ENCODE results near the gene IHH.

DNA sequence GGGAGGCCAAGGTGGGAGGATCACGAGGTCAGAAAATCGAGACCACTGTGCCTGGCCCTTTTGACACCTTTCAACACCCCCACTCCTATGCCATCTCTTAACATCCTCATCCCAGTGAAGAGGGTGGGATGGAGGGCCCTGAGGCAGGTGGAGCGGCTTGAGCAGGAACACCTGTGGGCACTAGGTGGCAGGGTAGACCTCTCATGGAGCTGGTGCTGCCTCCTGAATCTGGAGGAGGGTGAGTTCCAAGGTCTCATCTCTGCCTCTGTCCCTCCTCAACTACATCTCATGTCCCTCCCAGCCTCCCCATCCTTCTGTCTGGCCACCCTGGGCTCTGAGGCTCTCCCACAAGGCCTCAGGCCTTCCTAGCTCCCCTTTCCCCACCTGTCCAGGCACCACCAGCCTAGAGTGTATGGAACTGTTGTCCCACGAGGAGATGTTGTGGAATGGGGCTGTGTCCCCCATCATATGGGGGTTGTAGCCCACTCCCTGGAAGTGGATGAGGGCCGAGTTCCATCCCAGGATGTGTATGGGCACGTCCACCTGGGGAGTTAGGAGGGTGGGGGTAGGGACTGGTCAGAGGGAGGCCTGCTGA, 50.5 kb downstream of the IHH start:
- TF ChIP-seq, protein P1, sequence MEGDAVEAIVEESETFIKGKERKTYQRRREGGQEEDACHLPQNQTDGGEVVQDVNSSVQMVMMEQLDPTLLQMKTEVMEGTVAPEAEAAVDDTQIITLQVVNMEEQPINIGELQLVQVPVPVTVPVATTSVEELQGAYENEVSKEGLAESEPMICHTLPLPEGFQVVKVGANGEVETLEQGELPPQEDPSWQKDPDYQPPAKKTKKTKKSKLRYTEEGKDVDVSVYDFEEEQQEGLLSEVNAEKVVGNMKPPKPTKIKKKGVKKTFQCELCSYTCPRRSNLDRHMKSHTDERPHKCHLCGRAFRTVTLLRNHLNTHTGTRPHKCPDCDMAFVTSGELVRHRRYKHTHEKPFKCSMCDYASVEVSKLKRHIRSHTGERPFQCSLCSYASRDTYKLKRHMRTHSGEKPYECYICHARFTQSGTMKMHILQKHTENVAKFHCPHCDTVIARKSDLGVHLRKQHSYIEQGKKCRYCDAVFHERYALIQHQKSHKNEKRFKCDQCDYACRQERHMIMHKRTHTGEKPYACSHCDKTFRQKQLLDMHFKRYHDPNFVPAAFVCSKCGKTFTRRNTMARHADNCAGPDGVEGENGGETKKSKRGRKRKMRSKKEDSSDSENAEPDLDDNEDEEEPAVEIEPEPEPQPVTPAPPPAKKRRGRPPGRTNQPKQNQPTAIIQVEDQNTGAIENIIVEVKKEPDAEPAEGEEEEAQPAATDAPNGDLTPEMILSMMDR (IDR thresholded peaks at IDR 0.05): peak in 2 of 6 experiments; percentile 24 to 26
- no peak for TF ChIP-seq POLR2AphosphoS5 (IDR thresholded peaks at IDR 0.05)
- no peak for TF ChIP-seq POLR2A (IDR thresholded peaks at IDR 0.05)
- no peak for TF ChIP-seq EP300 (IDR thresholded peaks at IDR 0.05)
